ENCODE results near the gene LCLAT1. TPM values are rescaled to one million over a fixed set of nuclear protein-coding genes. Genes with fewer than 3 reads are reported as not detected.

The LCLAT1 gene
- total RNA-seq, 1 donor from 2014 or later, result 29.0 TPM

DNA sequence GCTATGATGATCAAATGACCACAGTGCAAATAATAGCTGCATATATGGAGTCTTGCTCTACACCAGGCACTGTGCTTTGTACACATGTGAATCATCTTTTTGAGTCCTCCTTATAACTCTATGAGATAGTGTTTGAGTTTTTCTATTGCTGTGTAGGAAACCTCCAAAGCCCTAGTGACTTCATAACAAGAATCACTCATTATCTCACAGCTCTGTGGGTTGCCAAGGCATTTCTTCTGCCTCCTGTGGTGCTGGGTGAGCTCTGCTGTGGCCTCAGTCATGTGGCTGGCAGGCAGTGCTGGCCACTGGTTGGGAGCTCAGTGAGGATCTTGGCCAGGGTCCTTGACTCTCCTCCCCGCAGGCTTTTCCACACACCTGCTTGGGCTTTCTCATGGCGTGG is 206.8 kb downstream of the LCLAT1 start:
- Mint-ChIP-seq H3K36me3 (no peaks in the 10 kb centered on the region), H3K27me3 (no peaks in the 10 kb centered on the region), H3K9me3 (no peaks in the 10 kb centered on the region), H3K27ac (no peak overlapping the region), H3K4me1 (ENCODE audit: unreplicated experiment) (peaks cover 8% of the 10 kb centered on the region), H3K4me3 (no peak overlapping the region)
- TF ChIP-seq, protein P1, sequence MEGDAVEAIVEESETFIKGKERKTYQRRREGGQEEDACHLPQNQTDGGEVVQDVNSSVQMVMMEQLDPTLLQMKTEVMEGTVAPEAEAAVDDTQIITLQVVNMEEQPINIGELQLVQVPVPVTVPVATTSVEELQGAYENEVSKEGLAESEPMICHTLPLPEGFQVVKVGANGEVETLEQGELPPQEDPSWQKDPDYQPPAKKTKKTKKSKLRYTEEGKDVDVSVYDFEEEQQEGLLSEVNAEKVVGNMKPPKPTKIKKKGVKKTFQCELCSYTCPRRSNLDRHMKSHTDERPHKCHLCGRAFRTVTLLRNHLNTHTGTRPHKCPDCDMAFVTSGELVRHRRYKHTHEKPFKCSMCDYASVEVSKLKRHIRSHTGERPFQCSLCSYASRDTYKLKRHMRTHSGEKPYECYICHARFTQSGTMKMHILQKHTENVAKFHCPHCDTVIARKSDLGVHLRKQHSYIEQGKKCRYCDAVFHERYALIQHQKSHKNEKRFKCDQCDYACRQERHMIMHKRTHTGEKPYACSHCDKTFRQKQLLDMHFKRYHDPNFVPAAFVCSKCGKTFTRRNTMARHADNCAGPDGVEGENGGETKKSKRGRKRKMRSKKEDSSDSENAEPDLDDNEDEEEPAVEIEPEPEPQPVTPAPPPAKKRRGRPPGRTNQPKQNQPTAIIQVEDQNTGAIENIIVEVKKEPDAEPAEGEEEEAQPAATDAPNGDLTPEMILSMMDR (conservative IDR thresholded peaks at IDR 0.05), result no peak
- DNase-seq (ENCODE audit: extremely low spot score, unreplicated experiment), result no peak

DNA sequence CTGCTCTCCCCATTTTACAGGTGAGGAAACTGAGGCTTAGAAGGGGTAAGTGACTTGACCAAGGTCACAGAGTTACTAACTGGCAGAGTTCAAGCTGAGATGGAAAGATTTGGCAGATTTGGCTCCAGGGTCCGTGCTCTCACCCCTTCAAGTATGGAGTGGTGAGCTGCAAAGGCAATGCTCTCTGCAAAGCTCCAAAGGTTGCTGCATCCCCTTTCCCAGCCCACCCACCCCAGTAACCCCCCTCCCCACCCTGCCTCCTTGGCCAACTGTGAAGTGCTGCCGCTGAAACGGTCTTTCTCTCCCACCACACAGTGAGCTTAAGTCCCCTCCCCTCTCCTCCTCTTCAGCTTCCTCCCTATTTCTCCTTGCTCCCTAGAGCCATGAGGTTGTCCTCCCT is 207.4 kb downstream of the LCLAT1 start:
- H3K27ac Mint-ChIP-seq, result no peak overlapping the region
- H3K4me1 Mint-ChIP-seq (ENCODE audit: unreplicated experiment), result peaks cover 8% of the 10 kb centered on the region
- no peaks in the 10 kb centered on the region for H3K36me3 Mint-ChIP-seq
- TF ChIP-seq, protein P1 (conservative IDR thresholded peaks at IDR 0.05), result no peak
- no peak for DNase-seq (ENCODE audit: extremely low spot score, unreplicated experiment)
- no peaks in the 10 kb centered on the region for H3K27me3 Mint-ChIP-seq
- H3K4me3 Mint-ChIP-seq, result no peak overlapping the region
- peaks cover under 1% of the 10 kb centered on the region for H3K9me3 Mint-ChIP-seq

DNA sequence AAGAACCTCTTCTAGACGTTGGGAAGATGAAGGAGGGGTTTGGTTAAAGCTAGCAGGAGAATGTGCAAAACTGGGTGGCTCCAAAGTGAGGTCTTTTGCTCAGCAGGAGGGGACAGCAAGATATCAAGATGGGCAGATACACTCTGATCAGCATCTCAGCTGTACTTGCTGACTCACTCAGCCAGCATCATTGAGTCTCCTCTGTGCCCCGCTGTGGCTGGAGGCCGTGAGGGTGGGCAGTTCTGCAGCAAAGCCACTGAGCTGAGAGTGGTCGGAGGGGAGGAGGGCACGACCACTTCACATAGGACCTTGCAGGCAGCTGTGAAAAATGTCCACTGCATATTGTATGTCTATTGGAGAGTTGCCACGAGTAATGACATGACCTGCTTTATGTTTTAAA is 208.2 kb downstream of the LCLAT1 start:
- no peak for DNase-seq (ENCODE audit: extremely low spot score, unreplicated experiment)

DNA sequence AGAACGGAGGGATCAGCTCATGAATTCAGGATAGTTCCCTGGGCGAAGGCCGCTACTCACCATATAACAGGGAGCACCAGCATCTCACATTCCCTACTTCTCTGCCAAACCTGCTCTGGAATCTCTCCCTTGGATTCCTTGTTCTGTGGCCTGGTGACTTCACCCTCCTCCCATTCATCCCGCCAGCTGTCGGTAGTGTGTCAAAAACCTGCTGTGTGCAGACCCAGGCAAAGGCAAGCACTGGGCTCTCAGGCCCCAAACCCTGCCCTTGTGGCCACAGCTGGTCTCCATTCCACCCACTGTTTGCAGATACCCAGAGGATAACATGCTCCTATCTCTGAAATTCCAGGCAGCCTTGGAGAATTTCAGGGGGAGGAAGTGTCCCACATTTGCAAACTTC is 208.6 kb downstream of the LCLAT1 start:
- TF ChIP-seq, protein P1 (conservative IDR thresholded peaks at IDR 0.05), result no peak
- Mint-ChIP-seq H3K27me3 (no peaks in the 10 kb centered on the region), H3K4me1 (ENCODE audit: unreplicated experiment) (peaks cover 8% of the 10 kb centered on the region), H3K27ac (no peak overlapping the region), H3K9me3 (peaks cover 6% of the 10 kb centered on the region), H3K36me3 (no peaks in the 10 kb centered on the region), H3K4me3 (no peak overlapping the region)
- DNase-seq (ENCODE audit: extremely low spot score, unreplicated experiment), result no peak

More for the DNA sequence above, 208.2 kb downstream of the LCLAT1 start:
- Mint-ChIP-seq H3K27ac (no peak overlapping the region), H3K4me1 (ENCODE audit: unreplicated experiment) (peaks cover 8% of the 10 kb centered on the region), H3K36me3 (no peaks in the 10 kb centered on the region), H3K27me3 (no peaks in the 10 kb centered on the region), H3K4me3 (no peak overlapping the region), H3K9me3 (peaks cover 6% of the 10 kb centered on the region)
- TF ChIP-seq, protein P1 (conservative IDR thresholded peaks at IDR 0.05), result no peak

DNA sequence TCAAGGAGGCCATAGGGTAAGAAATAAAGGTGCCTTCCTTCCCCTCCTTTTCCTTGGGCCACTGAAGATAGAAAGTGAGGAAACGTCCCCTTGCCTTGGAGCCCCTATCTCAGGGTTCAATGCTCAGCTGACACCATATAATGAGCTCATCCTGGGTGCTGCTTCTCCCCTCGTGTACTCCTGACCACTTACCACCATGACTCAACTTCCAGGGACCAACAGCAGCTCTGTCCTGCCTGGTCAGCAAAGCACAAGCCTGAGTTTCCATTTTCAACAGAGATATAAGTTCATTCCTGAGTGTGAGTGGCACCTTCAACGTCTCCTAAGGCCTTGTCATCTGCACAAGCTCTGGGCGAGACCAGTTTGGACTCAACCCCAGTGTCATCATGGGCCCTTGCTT is 209.0 kb downstream of the LCLAT1 start:
- Mint-ChIP-seq H3K27ac (no peak overlapping the region), H3K36me3 (no peaks in the 10 kb centered on the region), H3K4me3 (no peak overlapping the region), H3K27me3 (no peaks in the 10 kb centered on the region), H3K4me1 (ENCODE audit: unreplicated experiment) (peaks cover 8% of the 10 kb centered on the region), H3K9me3 (peaks cover 6% of the 10 kb centered on the region)
- DNase-seq (ENCODE audit: extremely low spot score, unreplicated experiment), result no peak
- TF ChIP-seq, protein P1 (conservative IDR thresholded peaks at IDR 0.05), result no peak

Measured in type B pancreatic cell (in vitro differentiated cells).